Peyer's patch (tissue), 4 donors: ENCODE data around the gene CTLA4. TPM values are rescaled to one million over a fixed set of nuclear protein-coding genes. Genes with fewer than 3 reads are reported as not detected.

Experiments used
- DNase-seq, 3 donors: peaks; one replicate each; pipeline ENCODE4 v3.0.0-alpha.2; 2017 to 2019
- H3K27ac ChIP-seq, 4 donors: fragments of 200-600 bp; sonication (generic); one replicate each; pipeline ENCODE4 v1.5.1; 2016 to 2019
- H3K27me3 ChIP-seq, 2 donors: fragments of 200-600 bp; sonication (generic); one replicate each; pipeline ENCODE4 v1.5.1; 2019
- H3K36me3 ChIP-seq, 3 donors: fragments of 200-600 bp; sonication (generic); one replicate each; pipeline ENCODE4 v1.5.1; 2016 to 2019
- H3K4me1 ChIP-seq, 4 donors: fragments of 200-600 bp; sonication (generic); one replicate each; pipeline ENCODE4 v1.5.1; 2016 to 2019
- H3K4me3 ChIP-seq, 4 donors: fragments of 200-600 bp; sonication (generic); 1 replicate in 3 of 4; 2 replicates in 1 of 4; pipeline ENCODE4 v1.5.1; 2016 to 2019; ENCODE audit warnings: mild to moderate bottlenecking in 1 of 4
- H3K9me3 ChIP-seq, 4 donors: fragments of 200-600 bp; sonication (generic); one replicate each; pipeline ENCODE4 v1.5.1; 2016 to 2019; ENCODE audit warnings: mild to moderate bottlenecking in 1 of 4
- POLR2A ChIP-seq, 2 donors: fragments of 450-650 bp; IDR thresholded peaks; one replicate each; pipeline ENCODE4 v1.5.1; 2017; ENCODE audit warnings: antibody characterized with exemption in 2 of 2, mild to moderate bottlenecking in 2 of 2, moderate library complexity in 2 of 2
- total RNA-seq, 4 donors: library from RNA; depleted of rRNA; stranded (reverse); fragments of >200 nt; gene quantifications; one replicate each; pipeline ENCODE4 v1.1.0, GENCODE V29; 2016
- TF ChIP-seq, protein P1 (sequence below), 6 experiments: fragments of 450-650 bp in 4 of 6; fragments of 200-600 bp in 2 of 6; sonication (generic) in 1 of 6; IDR thresholded peaks; one replicate each; pipeline ENCODE4 v1.5.1; 2017 to 2019; ENCODE audit warnings: antibody characterized with exemption in 6 of 6, mild to moderate bottlenecking in 3 of 6, moderate library complexity in 1 of 6

Gene CTLA4
- total RNA-seq, 4 donors from 2014 or later, result 42.1 TPM; not detected in 3

DNA sequence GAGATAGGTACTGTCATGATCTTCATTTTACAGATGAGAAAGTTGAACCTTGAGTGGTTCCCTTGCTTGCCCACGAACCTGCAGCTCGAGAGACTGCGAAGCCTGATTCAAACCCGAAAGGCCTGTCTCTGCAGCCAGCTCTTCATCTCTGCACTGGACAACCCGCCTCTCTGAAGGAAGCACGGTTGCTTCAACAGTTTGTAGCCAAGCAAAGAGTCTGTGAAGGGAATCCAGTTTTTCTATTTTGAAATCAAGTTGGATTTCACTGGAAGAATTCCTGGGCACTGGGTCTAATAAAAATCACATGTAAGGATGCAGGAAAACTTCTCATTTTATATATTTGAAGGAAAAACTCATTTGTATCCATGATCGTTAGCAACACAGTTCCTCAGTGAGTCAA lies 47.7 kb downstream of the CTLA4 start:
- peak overlapping the region in 1 of 4 donors; percentile 31 for H3K27ac ChIP-seq
- no peak for DNase-seq
- no peak overlapping the region for H3K4me3 ChIP-seq
- no peaks in the 10 kb centered on the region for H3K36me3 ChIP-seq
- no peak for TF ChIP-seq POLR2A (IDR thresholded peaks at IDR 0.05)
- TF ChIP-seq, protein P1, sequence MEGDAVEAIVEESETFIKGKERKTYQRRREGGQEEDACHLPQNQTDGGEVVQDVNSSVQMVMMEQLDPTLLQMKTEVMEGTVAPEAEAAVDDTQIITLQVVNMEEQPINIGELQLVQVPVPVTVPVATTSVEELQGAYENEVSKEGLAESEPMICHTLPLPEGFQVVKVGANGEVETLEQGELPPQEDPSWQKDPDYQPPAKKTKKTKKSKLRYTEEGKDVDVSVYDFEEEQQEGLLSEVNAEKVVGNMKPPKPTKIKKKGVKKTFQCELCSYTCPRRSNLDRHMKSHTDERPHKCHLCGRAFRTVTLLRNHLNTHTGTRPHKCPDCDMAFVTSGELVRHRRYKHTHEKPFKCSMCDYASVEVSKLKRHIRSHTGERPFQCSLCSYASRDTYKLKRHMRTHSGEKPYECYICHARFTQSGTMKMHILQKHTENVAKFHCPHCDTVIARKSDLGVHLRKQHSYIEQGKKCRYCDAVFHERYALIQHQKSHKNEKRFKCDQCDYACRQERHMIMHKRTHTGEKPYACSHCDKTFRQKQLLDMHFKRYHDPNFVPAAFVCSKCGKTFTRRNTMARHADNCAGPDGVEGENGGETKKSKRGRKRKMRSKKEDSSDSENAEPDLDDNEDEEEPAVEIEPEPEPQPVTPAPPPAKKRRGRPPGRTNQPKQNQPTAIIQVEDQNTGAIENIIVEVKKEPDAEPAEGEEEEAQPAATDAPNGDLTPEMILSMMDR (IDR thresholded peaks at IDR 0.05), result no peak
- no peaks in the 10 kb centered on the region for H3K9me3 ChIP-seq
- no peaks in the 10 kb centered on the region for H3K27me3 ChIP-seq
- H3K4me1 ChIP-seq, result no peaks in the 10 kb centered on the region

- TF ChIP-seq, protein P1 (IDR thresholded peaks at IDR 0.05), result no peak
- no peak for TF ChIP-seq POLR2A (IDR thresholded peaks at IDR 0.05)
- H3K4me1 ChIP-seq, result no peaks in the 10 kb centered on the region
- H3K4me3 ChIP-seq, result no peak overlapping the region
- H3K9me3 ChIP-seq, result no peaks in the 10 kb centered on the region
- DNase-seq, result no peak
- H3K27me3 ChIP-seq, result no peaks in the 10 kb centered on the region
- H3K27ac ChIP-seq, result no peak overlapping the region
- H3K36me3 ChIP-seq, result no peaks in the 10 kb centered on the region
These were observed 49.2 kb downstream of the CTLA4 start for GRCh38 chr2:203916756-203917155.

DNA sequence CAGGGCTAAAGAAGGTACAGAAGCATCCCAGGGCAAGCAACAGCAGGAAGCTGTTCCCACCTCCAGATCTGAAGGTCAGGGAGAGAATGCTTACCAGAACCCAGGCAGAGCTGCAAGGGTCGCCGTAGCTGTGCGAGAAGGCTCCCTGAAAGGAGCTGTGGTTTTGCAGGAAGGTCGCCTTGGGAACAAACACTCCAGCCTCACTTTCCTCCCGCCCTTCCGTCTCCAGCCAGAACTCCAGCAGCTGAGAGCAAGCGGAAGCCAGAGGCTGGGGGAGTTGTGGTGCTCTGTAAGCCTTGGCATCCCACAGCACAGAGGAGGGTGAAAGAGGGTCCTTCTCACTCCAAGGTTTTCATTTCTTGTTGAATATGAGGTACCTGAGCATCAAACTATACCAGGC lies 50.7 kb downstream of the CTLA4 start:
- no peaks in the 10 kb centered on the region for H3K27me3 ChIP-seq
- H3K36me3 ChIP-seq, result no peaks in the 10 kb centered on the region
- no peaks in the 10 kb centered on the region for H3K9me3 ChIP-seq
- no peak overlapping the region for H3K4me3 ChIP-seq
- no peak overlapping the region for H3K27ac ChIP-seq
- no peak for TF ChIP-seq POLR2A (IDR thresholded peaks at IDR 0.05)
- TF ChIP-seq, protein P1 (IDR thresholded peaks at IDR 0.05), result no peak
- no peaks in the 10 kb centered on the region for H3K4me1 ChIP-seq
- no peak for DNase-seq

DNA sequence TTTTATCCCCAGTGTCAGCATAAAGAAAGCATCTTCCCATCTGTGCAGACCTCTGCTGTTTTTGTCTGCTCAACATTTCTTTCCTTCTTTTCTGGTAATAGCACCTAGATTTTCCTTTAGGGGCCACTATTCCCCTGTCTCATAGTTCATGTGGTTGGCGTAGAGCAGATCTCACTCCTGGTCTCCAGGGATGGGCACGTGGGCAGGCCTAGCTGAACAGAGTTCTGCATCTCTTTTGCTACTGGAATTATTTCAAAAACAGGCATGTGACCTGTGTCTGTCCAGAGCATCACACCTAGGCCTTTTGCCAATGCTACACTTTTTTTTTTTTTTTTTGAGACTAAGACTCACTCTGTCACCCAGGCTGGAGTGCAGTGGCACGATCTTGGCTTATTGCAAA lies 51.3 kb downstream of the CTLA4 start:
- no peak overlapping the region for H3K4me3 ChIP-seq
- no peaks in the 10 kb centered on the region for H3K4me1 ChIP-seq
- TF ChIP-seq, protein P1 (IDR thresholded peaks at IDR 0.05), result no peak
- TF ChIP-seq POLR2A (IDR thresholded peaks at IDR 0.05), result no peak
- H3K9me3 ChIP-seq, result no peaks in the 10 kb centered on the region
- no peaks in the 10 kb centered on the region for H3K36me3 ChIP-seq
- DNase-seq, result no peak
- H3K27me3 ChIP-seq, result no peaks in the 10 kb centered on the region
- H3K27ac ChIP-seq, result no peak overlapping the region

Other genes with a start within 250 kb of the CTLA4 start
- 1 to 10 TPM in 1 of 4 donors, under 1 TPM in 3; 0.53 to 5.0 (median 0.76) TPM for gene CD28, start 161.1 kb upstream of the CTLA4 start, total RNA-seq
- gene ICOS, start 69.0 kb downstream of the CTLA4 start, total RNA-seq, result 1 to 10 TPM in 1 of 4 donors, under 1 TPM in 1, not detected in 2; 0.94 to 1.2 TPM